OCI-LY7 (cell line): Measurements from ENCODE around the gene KATNAL1.

Source experiments
- EZH2phosphoT487 ChIP-seq: fragments of 200-600 bp; sonication (generic); IDR thresholded peaks from 2 replicates; pipeline ENCODE4 v1.6.1; 2018; ENCODE audit warnings: low read depth, borderline replicate concordance, mild to moderate bottlenecking, mixed run types, antibody characterized with exemption, low read length, moderate library complexity, mixed read lengths
- TF ChIP-seq, protein P1 (sequence below): fragments of 200-600 bp; sonication (generic); conservative IDR thresholded peaks from 2 replicates; pipeline ENCODE4 v1.5.1; 2014; ENCODE audit warnings: mild to moderate bottlenecking, antibody characterized with exemption, low read length, moderate library complexity, mixed read lengths

DNA sequence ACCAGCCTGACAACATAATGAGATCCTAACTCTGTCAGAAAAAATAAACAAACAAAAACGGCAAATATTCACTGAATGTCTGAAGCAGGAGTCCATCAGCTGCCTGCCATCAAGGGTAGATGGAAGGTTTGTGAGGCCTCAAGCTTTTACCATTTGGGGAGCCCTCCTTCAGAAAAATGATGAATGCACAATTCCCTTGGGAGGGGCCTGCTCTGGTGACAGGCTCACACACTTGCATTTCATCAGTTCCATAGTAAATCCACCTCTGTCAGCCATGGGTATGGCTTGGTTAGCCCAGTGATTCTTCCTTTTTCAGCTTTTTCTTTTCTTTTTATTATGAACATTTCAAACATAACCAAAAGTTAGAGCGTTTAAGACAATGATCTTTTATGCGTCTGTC, 26.3 kb upstream of the KATNAL1 start:
- TF ChIP-seq, protein P1, sequence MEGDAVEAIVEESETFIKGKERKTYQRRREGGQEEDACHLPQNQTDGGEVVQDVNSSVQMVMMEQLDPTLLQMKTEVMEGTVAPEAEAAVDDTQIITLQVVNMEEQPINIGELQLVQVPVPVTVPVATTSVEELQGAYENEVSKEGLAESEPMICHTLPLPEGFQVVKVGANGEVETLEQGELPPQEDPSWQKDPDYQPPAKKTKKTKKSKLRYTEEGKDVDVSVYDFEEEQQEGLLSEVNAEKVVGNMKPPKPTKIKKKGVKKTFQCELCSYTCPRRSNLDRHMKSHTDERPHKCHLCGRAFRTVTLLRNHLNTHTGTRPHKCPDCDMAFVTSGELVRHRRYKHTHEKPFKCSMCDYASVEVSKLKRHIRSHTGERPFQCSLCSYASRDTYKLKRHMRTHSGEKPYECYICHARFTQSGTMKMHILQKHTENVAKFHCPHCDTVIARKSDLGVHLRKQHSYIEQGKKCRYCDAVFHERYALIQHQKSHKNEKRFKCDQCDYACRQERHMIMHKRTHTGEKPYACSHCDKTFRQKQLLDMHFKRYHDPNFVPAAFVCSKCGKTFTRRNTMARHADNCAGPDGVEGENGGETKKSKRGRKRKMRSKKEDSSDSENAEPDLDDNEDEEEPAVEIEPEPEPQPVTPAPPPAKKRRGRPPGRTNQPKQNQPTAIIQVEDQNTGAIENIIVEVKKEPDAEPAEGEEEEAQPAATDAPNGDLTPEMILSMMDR = no peak
- TF ChIP-seq EZH2phosphoT487 = no peak
